Activated CD4-positive, alpha-beta T cell treated with anti-CD3 and anti-CD28 coated beads, Interleukin-2, amount 50 U/mL, for 16 hours (primary cell): Measurements from ENCODE around the gene KIF2C.
"Not testable (repeated sequence)": the region's sequence is repeated elsewhere in the genome, so short reads cannot be mapped to it uniquely, and the experiment has no call there.

Experiments used
- DNase-seq: peaks from one replicate; pipeline ENCODE4 v3.0.0-alpha.2; 2020

KIF2C gene

GRCh38 chr1:44776730-44777068 is 37.1 kb downstream of the KIF2C start:
- DNase-seq: no peak

- no peak for DNase-seq
These were observed 37.9 kb downstream of the KIF2C start for GRCh38 chr1:44777547-44777946.

DNA sequence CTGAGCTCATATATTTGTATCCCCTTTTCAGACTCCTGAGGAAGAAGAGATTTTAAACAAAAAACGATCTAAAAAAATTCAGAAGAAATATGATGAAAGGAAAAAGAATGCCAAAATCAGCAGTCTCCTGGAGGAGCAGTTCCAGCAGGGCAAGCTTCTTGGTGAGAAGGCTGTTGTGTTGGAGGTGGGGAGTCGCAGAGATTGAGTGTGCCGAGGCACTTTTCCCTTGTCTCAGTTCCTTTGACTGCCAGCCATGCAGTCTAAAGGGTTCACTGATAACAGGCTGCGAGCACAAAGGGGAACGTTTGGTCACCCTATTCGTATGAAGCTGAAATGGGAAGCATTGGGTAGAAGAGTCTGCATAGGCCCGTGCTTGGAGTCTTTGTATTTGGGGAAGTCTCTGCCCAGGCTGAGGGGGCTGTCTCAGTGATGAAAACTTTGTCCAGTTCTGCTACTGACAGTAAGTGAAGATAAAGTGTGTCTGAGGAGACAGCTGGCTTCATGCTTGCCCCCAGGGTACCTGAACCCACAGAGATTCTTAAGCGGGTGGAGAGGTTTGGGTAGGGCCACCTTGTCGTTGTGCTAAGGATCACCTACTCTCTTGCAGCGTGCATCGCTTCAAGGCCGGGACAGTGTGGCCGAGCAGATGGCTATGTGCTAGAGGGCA is 38.5 kb downstream of the KIF2C start:
- DNase-seq: no peak

GRCh38 chr1:44778705-44779576 is 39.3 kb downstream of the KIF2C start:
- DNase-seq: no peak

GRCh38 chr1:44780583-44781121 is 41.0 kb downstream of the KIF2C start:
- no peak for DNase-seq

GRCh38 chr1:44783697-44784093 is 44.1 kb downstream of the KIF2C start:
- DNase-seq: no peak

DNA sequence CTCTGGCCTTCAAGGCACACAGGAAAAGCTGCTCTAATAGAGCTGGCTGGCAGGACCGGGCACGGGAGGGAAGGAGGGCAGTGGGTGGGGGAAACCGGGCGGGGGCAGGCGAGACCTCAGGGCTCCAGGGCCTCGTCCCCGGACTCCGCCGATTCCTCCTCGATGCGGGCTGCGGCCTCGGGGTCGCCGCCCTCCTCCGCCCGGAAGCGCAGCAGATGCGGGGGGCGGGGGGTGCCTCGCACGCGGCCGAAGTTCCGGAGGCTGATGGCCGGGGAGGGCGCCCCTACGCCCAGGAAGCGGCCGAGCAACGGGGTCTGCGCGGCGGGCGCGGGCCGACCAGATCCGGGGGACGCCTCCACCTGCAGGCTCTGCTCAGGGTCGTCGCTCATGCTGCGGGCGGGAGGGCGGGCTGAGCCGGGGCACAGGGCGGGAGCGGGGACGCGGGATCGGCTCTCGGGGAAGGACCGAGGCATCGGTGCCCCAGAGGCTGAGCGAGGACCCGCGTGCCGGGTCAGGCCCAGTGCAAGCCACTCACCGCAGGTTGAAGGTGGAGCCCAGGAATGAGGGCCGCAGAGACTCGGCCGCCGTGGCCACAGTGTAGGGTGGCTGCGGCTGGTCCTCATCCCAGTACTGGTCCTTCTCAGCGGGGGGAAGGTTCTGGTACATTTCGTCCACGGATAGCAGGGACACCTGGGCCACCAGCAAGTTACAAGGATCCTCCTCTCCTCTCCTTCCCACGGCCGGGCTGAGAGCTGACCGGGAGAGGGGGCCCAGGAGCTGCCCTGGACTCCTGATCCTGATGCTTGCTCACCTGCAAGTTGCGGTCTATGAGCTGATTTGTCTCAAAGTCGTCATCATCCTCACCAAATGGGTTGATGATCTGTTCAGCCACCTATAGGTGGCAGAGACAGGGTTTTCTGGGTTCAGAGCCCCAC is 44.7 kb downstream of the KIF2C start:
- DNase-seq: no peak

GRCh38 chr1:44785029-44785380 is 45.4 kb downstream of the KIF2C start:
- no peak for DNase-seq

DNA sequence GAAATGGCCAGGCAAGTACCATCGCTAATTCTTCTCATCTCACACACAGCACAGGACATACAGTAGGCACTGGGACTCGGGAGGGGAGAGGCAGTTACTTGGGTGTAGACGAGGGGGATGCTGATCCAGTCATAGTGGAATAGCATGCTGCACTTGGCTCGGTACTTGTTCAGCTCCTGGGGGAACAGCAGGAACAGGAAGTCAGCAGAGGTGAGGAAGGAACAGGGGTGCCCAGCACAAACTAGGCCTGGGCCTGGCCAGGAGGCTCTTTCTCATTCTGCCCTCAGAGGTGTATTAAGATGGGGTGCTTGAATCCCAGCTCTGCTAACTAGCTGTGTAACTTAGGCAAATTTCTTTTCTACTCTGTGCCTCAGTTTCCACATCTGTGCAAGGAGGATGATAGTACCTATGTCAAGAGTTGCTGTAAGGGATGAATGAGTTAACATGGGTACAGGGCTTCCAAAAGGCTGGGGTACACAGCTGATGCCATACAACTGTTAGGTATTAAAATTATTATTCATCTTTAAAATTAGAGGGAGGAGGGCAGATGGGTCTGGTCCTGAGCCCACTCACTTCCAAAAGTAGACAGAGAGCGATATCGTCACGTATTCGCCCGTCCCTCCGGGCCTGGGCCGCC is 46.0 kb downstream of the KIF2C start:
- DNase-seq: no peak

DNA sequence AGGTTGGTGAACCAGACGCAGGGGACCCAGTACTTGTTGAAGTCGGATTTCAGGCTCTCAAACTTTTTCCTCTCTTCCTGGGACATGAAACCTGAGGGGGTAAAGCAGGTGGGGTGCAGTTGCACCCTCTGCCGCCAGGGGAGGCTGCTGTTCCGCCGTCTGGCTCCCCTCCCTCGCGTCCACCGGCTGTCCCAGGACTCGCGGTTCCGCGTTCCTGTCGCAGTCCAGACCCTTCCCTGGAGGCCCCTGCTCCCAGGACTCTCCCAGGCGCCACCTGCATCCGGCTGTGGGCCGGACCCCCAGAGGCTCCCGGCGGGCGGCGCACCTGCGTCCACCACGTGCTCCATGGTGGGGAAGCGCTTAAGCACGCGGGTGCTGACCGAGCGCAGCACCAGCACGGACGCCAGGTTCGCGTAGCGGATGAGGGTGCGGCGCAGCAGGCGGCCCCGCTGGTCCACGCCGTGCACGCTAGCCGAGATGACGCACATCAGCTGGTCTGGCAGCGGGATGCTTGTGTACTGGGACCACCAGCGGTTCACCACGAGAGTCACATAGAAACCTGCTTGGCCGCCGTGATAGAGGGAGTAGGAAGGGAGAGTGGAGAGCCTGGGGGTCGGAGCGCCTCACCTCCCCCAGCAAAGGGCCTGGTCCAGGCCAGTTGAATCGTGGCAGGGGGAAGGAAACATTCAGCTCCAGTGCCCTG is 46.7 kb downstream of the KIF2C start:
- DNase-seq: peak; percentile 78

GRCh38 chr1:44786841-44787426 is 47.3 kb downstream of the KIF2C start:
- DNase-seq: no peak

GRCh38 chr1:44787506-44787905 is 47.9 kb downstream of the KIF2C start:
- no peak for DNase-seq

GRCh38 chr1:44788120-44788860 is 48.7 kb downstream of the KIF2C start, which contains the start of gene BEST4:
TSS of gene BEST4 (minus strand) at chr1:44788170. CDS start at chr1:44787705, 465 bp downstream.
- no peak for DNase-seq

GRCh38 chr1:44790968-44791801 is 51.5 kb downstream of the KIF2C start:
- no peak for DNase-seq

DNA sequence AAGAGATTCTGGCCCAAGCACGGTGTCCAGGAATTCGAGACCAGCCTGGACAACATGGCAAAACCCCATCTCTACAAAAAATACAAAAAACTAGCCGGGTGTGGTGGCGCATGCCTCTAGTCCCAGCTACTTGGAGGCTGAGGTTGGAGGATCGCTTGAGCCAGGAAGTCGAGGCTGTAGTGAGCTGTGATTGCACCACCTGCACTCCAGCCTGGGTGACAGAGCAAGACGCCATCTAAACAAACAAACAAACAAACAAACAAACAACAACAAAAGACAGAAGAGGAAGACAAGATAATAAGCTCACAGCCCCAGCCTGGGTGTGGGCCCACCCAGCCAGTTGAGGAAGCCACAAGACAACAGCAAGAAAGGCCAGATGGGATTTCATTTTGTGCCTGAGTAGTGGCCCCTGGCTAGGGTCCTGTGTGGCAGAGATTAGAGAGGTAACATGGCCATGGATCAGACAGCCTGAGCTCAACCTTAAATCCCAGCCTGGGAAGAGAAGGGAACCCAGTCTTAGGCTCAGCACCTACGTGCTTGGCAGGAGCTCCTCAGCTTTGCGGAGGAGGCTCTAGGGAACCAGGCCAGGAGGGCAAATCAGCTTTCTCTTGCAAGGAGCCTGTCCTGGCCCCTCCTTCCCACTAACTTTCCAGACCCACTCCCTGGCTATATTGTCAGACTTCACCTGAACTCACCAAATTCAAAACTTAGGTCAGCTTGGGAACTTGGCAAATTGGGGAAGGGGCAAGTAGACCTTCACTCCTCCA is 53.3 kb downstream of the KIF2C start:
- no peak for DNase-seq

GRCh38 chr1:44797886-44798285 is 58.2 kb downstream of the KIF2C start:
- not testable (repeated sequence) for DNase-seq

DNA sequence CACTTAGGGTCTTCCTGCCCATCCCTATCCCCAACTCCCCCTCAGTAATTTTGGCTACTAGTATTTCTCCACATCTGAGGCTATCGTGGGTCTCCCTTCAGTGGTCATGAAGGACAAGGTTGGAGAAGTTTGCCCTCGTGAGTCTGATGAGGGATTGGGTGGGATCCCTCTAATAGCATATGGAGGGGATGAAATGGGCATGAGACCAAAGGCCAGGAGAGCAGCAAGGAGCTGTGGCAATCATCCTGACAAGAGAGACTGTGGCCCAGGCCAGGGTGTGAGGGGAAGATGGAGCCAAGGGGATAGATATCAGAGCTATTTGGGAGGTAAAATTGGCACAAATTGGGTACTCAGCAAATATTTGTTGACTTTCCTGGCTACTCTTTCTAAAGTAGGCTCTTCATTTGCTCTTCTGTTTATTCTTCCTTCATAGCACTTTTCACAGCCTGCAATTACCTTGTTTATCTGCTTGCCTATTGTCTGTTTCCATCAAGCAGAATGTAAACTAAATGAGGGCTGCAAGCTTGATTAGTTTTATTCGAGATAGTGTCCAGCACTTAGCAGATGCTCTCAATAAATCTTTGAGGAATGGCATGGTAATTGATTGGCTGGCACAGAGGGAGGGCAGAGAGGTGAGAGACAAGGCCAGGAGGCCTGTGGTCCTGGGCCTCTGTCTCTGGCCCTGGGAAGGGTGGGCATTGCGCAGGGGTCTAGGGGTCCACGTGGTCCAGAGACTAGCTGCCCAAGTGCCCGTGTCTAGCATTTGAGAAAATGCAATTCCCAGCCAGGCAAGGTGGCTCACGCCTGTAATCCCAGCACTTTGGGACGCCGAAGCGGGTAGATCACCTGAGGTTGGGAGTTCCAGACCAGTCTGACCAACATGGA is 59.1 kb downstream of the KIF2C start:
- DNase-seq: no peak
